IPS-18a (cell line): ENCODE measurements around the gene RPRM.
"Not testable (repeated sequence)": the region's sequence is repeated elsewhere in the genome, so short reads cannot be mapped to it uniquely, and the experiment has no call there.

Experiments used
- H3K27ac ChIP-seq: one replicate; pipeline ENCODE4 v1.5.1; 2013; ENCODE audit warnings: low read length
- H3K27me3 ChIP-seq: one replicate; pipeline ENCODE4 v1.6.1; 2013; ENCODE audit warnings: mild to moderate bottlenecking, low read length; ENCODE audit not compliant: control insufficient read depth, insufficient read depth
- H3K36me3 ChIP-seq: one replicate; pipeline ENCODE4 v1.6.1; 2013; ENCODE audit warnings: low read depth, low read length; ENCODE audit not compliant: control insufficient read depth
- H3K4me1 ChIP-seq: one replicate; pipeline ENCODE4 v1.6.1; 2013; ENCODE audit warnings: low read depth, low read length; ENCODE audit not compliant: control insufficient read depth
- H3K4me3 ChIP-seq: one replicate; pipeline ENCODE4 v1.5.1; 2013; ENCODE audit warnings: low read length
- H3K9ac ChIP-seq: one replicate; pipeline ENCODE4 v1.6.1; 2013; ENCODE audit warnings: mild to moderate bottlenecking, low read length, moderate library complexity
- H3K9me3 ChIP-seq: one replicate; pipeline ENCODE4 v1.6.1; 2013; ENCODE audit warnings: low read depth, low read length; ENCODE audit not compliant: control insufficient read depth

The RPRM gene

GRCh38 chr2:153478289-153479261 lies at the start of gene RPRM:
TSS of gene RPRM (minus strand) at chr2:153478762. CDS start at chr2:153478565, 197 bp downstream.
- Histone ChIP-seq H3K4me1 (peaks cover 39% of the 10 kb centered on the region), H3K27ac (no peak within 1 kb of the TSS), H3K9me3 (no peaks in the 10 kb centered on the region), H3K36me3 (no peaks in the 10 kb centered on the region), H3K27me3 (peaks cover 33% of the 10 kb centered on the region), H3K9ac (peak within 1 kb of the TSS; percentile 75), H3K4me3 (peak within 1 kb of the TSS; percentile 70)

DNA sequence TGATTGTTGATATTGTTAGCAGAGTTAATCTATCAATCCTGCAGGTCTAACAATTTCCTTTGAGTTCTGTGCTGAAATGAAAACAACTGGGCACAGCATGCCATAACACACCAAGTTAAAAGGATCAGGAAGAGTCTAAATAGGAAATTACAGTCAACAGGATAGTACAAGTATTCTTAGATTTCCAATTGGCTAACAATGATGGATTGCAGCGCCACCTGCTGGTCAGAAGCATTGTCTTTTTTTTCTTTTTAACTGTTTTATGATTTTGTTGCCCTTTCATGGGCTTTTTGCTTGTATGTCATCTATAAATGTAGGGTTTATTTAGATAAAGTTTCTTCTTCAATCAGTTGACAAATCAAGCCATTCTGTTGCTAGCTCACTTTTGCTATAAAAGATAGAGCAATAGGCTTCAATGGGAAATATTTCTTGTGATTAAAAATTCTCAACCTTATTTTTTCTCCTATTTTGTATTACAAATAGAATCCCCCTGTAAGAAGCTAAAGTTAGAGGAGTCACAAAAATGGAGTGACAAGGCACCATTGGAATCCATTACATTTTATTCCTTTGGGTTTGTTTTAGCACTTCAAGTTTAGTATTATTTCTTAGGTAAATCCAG lies 40.8 kb upstream of the RPRM start:
- no peak overlapping the region for H3K27ac ChIP-seq
- H3K9me3 ChIP-seq, result no peaks in the 10 kb centered on the region
- no peak overlapping the region for H3K9ac ChIP-seq
- no peaks in the 10 kb centered on the region for H3K4me1 ChIP-seq
- no peaks in the 10 kb centered on the region for H3K27me3 ChIP-seq
- H3K36me3 ChIP-seq, result no peaks in the 10 kb centered on the region
- no peak overlapping the region for H3K4me3 ChIP-seq

GRCh38 chr2:153512331-153512730 lies 33.8 kb upstream of the RPRM start:
- Histone ChIP-seq H3K36me3 (no peaks in the 10 kb centered on the region), H3K9me3 (no peaks in the 10 kb centered on the region), H3K9ac (no peak overlapping the region)

GRCh38 chr2:153510996-153511395 lies 32.4 kb upstream of the RPRM start:
- no peaks in the 10 kb centered on the region for H3K27me3 ChIP-seq
- H3K27ac ChIP-seq, result no peak overlapping the region
- no peaks in the 10 kb centered on the region for H3K4me1 ChIP-seq
- H3K9ac ChIP-seq, result no peak overlapping the region
- H3K4me3 ChIP-seq, result no peak overlapping the region
- H3K9me3 ChIP-seq, result no peaks in the 10 kb centered on the region
- no peaks in the 10 kb centered on the region for H3K36me3 ChIP-seq

More at GRCh38 chr2:153512331-153512730, 33.8 kb upstream of the RPRM start:
- H3K4me1 ChIP-seq, result no peaks in the 10 kb centered on the region
- H3K4me3 ChIP-seq, result no peak overlapping the region
- H3K27ac ChIP-seq, result no peak overlapping the region
- no peaks in the 10 kb centered on the region for H3K27me3 ChIP-seq

DNA sequence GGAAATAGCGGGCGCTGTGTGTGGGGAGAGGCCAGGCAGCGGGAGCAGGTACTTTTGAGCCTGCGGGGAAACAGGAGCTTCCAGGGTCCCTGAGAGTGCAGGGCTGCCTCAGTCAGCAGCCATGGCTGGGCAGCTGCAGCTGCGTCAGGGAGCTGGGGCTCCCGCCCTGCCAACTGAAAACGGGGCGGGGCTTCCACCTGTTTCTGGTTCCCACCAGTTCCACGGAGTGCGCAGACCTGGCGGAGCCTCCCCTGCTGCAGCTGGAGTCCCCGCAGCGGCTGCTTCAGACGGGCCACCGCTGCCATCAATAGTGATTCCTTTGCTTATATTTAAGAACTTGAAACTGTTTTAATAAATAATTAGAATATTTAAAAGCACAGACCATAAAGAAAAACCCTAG lies 30.6 kb upstream of the RPRM start:
- no peaks in the 10 kb centered on the region for H3K36me3 ChIP-seq
- H3K4me3 ChIP-seq, result no peak overlapping the region
- no peaks in the 10 kb centered on the region for H3K4me1 ChIP-seq
- H3K9me3 ChIP-seq, result no peaks in the 10 kb centered on the region
- H3K27ac ChIP-seq, result no peak overlapping the region
- no peak overlapping the region for H3K9ac ChIP-seq
- no peaks in the 10 kb centered on the region for H3K27me3 ChIP-seq

DNA sequence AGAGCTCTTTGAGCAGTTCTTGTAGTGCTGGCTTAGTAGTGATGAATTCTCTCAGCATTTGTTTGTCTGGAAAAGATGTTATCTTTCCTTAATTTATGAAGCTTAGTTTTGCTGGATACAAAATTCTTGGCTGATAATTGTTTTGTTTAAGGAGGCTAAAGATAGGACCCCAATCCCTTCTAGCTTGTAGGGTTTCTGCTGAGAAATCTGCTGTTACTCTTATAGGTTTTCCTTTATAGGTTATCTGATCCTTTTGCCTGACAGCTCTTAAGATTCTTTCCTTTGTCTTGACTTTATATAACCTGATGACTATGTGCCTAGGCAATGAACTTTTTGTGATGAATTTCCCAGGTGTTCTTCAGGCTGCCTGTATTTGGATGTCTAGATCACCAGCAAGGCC lies 27.9 kb upstream of the RPRM start:
- H3K36me3 ChIP-seq, H3K4me3 ChIP-seq, H3K4me1 ChIP-seq, H3K9ac ChIP-seq, H3K9me3 ChIP-seq, H3K27ac ChIP-seq, H3K27me3 ChIP-seq: not testable (repeated sequence)

GRCh38 chr2:153499439-153499838 lies 20.9 kb upstream of the RPRM start:
- Histone ChIP-seq H3K9ac (no peak overlapping the region), H3K27ac (no peak overlapping the region)

DNA sequence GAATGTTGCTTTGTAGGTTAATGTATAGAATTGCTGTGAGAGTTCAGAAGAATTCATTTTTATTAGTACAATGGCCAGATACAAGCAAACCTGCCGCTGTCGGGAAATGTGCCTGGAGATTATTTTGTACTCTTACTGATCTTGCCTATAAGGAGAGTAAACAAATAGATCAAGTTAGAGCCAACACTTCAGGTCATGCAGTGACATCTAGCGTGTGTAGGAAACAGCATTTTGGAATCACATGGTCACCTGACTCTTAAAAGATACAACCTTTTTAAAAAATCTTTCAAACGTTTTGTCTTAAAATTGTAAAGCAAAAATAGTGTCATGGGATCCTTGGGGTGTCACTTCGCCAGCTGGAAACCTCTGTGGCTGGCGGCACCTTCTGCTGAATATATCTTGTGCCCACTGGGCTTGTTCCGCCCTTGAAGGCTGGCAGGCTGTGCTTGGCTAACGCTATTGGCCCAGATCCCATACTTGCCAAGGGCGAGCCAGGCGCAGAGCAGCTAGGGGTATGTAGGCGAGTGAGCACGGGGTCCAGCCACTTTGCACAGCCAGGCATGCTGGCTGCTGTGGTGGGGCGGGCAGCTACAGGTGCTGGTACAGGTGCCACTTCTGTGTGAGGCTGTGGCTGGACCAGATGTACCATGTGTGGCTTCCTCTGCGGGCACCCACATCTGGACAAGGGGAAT lies 19.5 kb upstream of the RPRM start:
- Histone ChIP-seq H3K4me3 (no peak overlapping the region), H3K27ac (no peak overlapping the region), H3K36me3 (no peaks in the 10 kb centered on the region), H3K9ac (no peak overlapping the region), H3K9me3 (no peaks in the 10 kb centered on the region), H3K27me3 (no peaks in the 10 kb centered on the region), H3K4me1 (peaks cover 3% of the 10 kb centered on the region)

More at GRCh38 chr2:153499439-153499838, 20.9 kb upstream of the RPRM start:
- no peaks in the 10 kb centered on the region for H3K36me3 ChIP-seq
- peaks cover 3% of the 10 kb centered on the region for H3K4me1 ChIP-seq
- H3K9me3 ChIP-seq, result no peaks in the 10 kb centered on the region
- no peak overlapping the region for H3K4me3 ChIP-seq
- H3K27me3 ChIP-seq, result no peaks in the 10 kb centered on the region

DNA sequence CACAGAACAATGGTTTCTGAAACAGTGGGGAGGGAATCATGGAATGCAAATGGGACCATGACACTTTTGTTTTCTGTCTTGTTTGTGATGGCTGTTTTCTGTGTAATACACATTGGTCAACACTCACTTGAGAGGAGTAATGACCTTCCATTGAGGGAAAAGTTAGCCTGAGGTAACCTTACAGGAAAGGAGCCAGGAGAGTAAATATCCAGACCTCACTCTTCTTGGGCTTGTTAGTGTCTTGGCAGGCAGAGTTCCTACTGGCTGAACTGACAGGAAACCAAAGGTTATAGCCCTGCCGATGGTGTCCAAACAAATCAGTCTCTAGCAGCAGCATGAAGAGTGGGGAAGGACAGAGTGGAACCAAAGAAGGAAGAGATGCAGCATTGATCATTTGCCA lies 17.2 kb upstream of the RPRM start:
- Histone ChIP-seq H3K36me3 (no peaks in the 10 kb centered on the region), H3K4me3 (no peak overlapping the region), H3K27me3 (no peaks in the 10 kb centered on the region), H3K27ac (no peak overlapping the region), H3K4me1 (peaks cover 3% of the 10 kb centered on the region), H3K9me3 (no peaks in the 10 kb centered on the region), H3K9ac (no peak overlapping the region)

DNA sequence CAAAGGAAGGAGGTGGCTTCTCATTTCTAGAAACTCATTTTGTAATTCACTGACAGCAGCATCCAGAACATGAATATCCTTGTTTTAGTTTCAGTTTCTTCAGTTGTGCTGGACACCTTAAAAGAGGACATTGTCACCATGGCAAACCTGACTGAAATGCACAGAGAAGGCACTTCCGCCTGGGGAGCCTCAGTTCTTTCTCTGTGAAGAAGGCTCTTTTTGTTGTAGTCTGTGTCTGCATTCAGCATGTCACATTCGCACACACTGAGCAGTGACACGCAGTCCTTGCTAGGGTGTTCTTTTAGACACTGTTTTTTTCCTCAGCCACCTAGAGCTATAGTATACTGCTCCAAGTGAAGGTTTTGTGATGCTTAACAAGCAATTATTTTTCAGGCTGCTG lies 9.5 kb upstream of the RPRM start:
- Histone ChIP-seq H3K4me1 (peaks cover 21% of the 10 kb centered on the region), H3K4me3 (peak overlapping the region; percentile 26), H3K36me3 (no peaks in the 10 kb centered on the region), H3K9ac (no peak overlapping the region), H3K9me3 (no peaks in the 10 kb centered on the region), H3K27me3 (peaks cover 3% of the 10 kb centered on the region), H3K27ac (no peak overlapping the region)

DNA sequence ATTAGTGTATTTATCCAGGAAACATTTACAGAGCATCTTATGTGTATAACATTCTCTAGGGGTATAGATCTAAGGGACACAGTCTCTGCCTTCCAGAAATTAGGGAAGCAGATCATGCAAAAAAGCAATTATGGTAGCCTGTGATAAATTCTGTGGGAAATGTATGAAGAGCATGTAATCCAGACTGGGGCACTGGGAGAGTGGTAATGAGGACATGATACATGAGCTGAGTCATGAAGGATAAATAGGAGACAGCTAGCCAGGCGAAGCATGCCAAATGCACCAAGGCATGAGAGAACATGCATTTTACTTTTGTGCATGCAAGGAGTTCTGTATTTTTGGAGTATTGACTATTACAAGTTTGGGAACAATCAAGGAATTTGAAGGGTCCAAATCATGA lies 8.9 kb upstream of the RPRM start:
- Histone ChIP-seq H3K9ac (no peak overlapping the region), H3K9me3 (no peaks in the 10 kb centered on the region), H3K36me3 (no peaks in the 10 kb centered on the region), H3K27me3 (peaks cover 3% of the 10 kb centered on the region), H3K4me3 (no peak overlapping the region), H3K27ac (no peak overlapping the region), H3K4me1 (peaks cover 21% of the 10 kb centered on the region)
